BJ (cell line): ENCODE results near the gene PRKCA. TPM values are rescaled to one million over a fixed set of nuclear protein-coding genes. Genes with fewer than 3 reads are reported as not detected.

Experiments used
- CTCF ChIA-PET: fragments of 350-600 bp; formaldehyde crosslinking; extraction: SDS; loops from one replicate; lab custom pipeline; 2021; ENCODE audit warnings: antibody characterized with exemption, inconsistent platforms; lab: Yijun Ruan, JAX
- POLR2A ChIA-PET: fragments of 300-600 bp; sonication (Branson Sonifier 250); formaldehyde crosslinking; extraction: SDS; loops from one replicate; lab custom pipeline; 2021; ENCODE audit warnings: antibody characterized with exemption; lab: Charles Lee
- DNase-seq: peaks from one replicate; pipeline ENCODE4 v3.0.0-alpha.2; 2011; ENCODE audit warnings: low read depth
- H3K27me3 ChIP-seq: 2 replicates; pipeline ENCODE4 v1.6.0; 2011; ENCODE audit warnings: low read length; ENCODE audit not compliant: control insufficient read depth, insufficient read depth
- H3K36me3 ChIP-seq: 2 replicates; pipeline ENCODE4 v1.5.1; 2011; ENCODE audit warnings: low read length; ENCODE audit not compliant: control insufficient read depth, insufficient read depth
- H3K4me3 ChIP-seq: 2 replicates; pipeline ENCODE4 v1.5.1; 2011; ENCODE audit warnings: low read depth, mild to moderate bottlenecking, control low read depth, low read length
- polyA plus RNA-seq: library from polyadenylated mRNA; depleted of rRNA; stranded (reverse); fragments of >200 nt; gene quantifications from 2 replicates; pipeline ENCODE4 v1.2.3, GENCODE V29; 2011
- TF ChIP-seq, protein P1 (sequence below): IDR thresholded peaks from 2 replicates; pipeline ENCODE4 v1.5.1; 2011; ENCODE audit warnings: low read depth, mild to moderate bottlenecking, control low read depth, inconsistent platforms, low read length, moderate library complexity; ENCODE audit not compliant: insufficient read depth

PRKCA gene
- polyA plus RNA-seq, 1 experiment, result 38.7 TPM

DNA sequence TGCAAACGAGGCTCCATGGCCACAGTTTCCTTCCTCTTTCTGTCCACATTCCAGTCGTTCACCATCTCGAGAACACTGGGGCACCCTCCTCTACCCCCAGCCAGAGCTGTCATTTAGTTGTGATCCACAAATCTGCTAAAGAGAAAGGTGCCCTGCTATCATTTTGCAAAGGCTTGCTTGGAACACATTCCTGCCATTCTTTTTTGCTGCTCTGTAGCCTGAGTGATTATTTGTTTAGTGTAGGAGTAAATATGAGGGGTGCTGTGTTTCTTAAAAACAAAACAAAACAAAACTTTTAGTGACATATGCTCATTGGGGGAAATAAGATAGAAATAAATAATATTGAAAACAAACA is 166.7 kb downstream of the PRKCA start:
- CTCF ChIA-PET, result interaction anchor here (0.6 to 0.7 kb wide), 3 partner anchors 12 to 142 kb away, joined by 3 read pairs; no protein-coding TSS in a partner anchor
- TF ChIP-seq, protein P1, sequence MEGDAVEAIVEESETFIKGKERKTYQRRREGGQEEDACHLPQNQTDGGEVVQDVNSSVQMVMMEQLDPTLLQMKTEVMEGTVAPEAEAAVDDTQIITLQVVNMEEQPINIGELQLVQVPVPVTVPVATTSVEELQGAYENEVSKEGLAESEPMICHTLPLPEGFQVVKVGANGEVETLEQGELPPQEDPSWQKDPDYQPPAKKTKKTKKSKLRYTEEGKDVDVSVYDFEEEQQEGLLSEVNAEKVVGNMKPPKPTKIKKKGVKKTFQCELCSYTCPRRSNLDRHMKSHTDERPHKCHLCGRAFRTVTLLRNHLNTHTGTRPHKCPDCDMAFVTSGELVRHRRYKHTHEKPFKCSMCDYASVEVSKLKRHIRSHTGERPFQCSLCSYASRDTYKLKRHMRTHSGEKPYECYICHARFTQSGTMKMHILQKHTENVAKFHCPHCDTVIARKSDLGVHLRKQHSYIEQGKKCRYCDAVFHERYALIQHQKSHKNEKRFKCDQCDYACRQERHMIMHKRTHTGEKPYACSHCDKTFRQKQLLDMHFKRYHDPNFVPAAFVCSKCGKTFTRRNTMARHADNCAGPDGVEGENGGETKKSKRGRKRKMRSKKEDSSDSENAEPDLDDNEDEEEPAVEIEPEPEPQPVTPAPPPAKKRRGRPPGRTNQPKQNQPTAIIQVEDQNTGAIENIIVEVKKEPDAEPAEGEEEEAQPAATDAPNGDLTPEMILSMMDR, result no peak
- Histone ChIP-seq H3K4me3 (no peak overlapping the region), H3K36me3 (0 out of 2 replicates have a peak, but pooled peaks cover 1% of the 10 kb centered on the region), H3K27me3 (no peaks in the 10 kb centered on the region)
- POLR2A ChIA-PET, result interaction anchor here (0.6 kb wide), 1 partner anchor 600 kb away, joined by 3 read pairs; no protein-coding TSS in a partner anchor
- no peak for DNase-seq

GRCh38 chr17:66469461-66469860 is 167.0 kb downstream of the PRKCA start:
- ChIA-PET POLR2A (interaction anchor here (0.5 to 0.6 kb wide), 2 partner anchors 67 to 146 kb away, joined by 3 to 20 read pairs; no protein-coding TSS in a partner anchor), CTCF (no interaction called here)
- no peak for DNase-seq
- TF ChIP-seq, protein P1, result no peak
- H3K36me3 ChIP-seq, result 0 out of 2 replicates have a peak, but pooled peaks cover 1% of the 10 kb centered on the region
- no peak overlapping the region for H3K4me3 ChIP-seq
- no peaks in the 10 kb centered on the region for H3K27me3 ChIP-seq

GRCh38 chr17:66469890-66470289 is 167.5 kb downstream of the PRKCA start:
- ChIA-PET POLR2A (interaction anchor here (0.5 to 0.6 kb wide), 3 partner anchors 68 to 201 kb away, joined by 3 to 20 read pairs (median 3); no protein-coding TSS in a partner anchor), CTCF (no interaction called here)
- Histone ChIP-seq H3K36me3 (0 out of 2 replicates have a peak, but pooled peaks cover 1% of the 10 kb centered on the region), H3K27me3 (no peaks in the 10 kb centered on the region), H3K4me3 (no peak overlapping the region)
- no peak for DNase-seq
- TF ChIP-seq, protein P1, result no peak

DNA sequence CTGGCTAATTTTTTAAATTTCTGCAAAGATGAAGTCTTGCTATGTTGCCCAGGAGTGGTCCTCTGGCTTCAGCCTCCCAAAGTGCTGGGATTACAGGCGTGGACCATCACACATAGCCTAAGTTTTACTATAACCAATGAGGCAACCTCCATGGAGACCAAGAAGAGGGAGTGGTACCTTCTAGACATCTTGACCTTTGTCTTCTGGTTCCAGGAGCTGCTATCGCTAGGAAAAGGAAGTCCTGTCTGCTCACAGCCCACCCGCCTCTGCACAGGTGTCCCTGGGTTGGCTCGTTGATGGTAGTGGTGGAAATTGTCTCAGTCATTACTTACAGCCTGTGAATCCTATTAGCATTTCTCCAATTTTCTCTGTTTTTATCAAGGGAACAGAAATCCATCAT is 169.7 kb downstream of the PRKCA start:
- no peaks in the 10 kb centered on the region for H3K27me3 ChIP-seq
- ChIA-PET POLR2A (no interaction called here), CTCF (no interaction called here)

DNA sequence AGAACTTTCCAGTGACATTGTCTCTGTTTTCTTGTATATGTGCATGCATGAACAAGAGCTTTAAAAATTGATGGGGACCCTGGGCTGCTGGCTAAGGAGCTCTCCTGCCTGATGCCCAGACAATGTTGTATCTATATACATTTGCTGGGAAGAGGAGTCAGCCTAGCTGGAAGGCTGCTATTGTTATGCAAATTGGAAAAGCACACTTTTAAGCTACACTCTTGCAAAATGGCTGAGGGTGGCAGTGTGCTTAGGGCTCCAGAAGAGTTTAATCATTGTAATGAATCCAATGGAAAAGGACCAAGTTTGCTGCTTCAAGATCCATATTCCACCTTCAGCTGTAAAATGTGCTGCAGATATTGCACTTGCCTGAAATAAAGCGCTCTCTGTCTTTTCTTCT is 171.8 kb downstream of the PRKCA start:
- ChIA-PET CTCF (interaction anchor here (0.9 to 2.5 kb wide), 2 partner anchors 12 to 17 kb away, joined by 3 to 8 read pairs; no protein-coding TSS in a partner anchor), POLR2A (no interaction called here)
- DNase-seq, result no peak
- TF ChIP-seq, protein P1, result no peak
- 0 out of 2 replicates have a peak, but pooled peaks cover 1% of the 10 kb centered on the region for H3K36me3 ChIP-seq
- H3K4me3 ChIP-seq, result no peak overlapping the region
- no peaks in the 10 kb centered on the region for H3K27me3 ChIP-seq

More for the DNA sequence above, 169.7 kb downstream of the PRKCA start:
- Histone ChIP-seq H3K4me3 (no peak overlapping the region), H3K36me3 (0 out of 2 replicates have a peak, but pooled peaks cover 1% of the 10 kb centered on the region)
- TF ChIP-seq, protein P1, result no peak
- DNase-seq, result no peak
